LNCaP clone FGC (cell line): Measurements from ENCODE around the gene SEMA4B.
"Not testable (repeated sequence)": the region's sequence is repeated elsewhere in the genome, so short reads cannot be mapped to it uniquely, and the experiment has no call there.

Source experiments
- DNase-seq: peaks from one replicate; pipeline ENCODE4 v3.0.0-alpha.2; 2011; ENCODE audit warnings: low read depth
- H3K4me3 ChIP-seq: 2 replicates; pipeline ENCODE4 v1.5.1; 2011; ENCODE audit warnings: mild to moderate bottlenecking, low read depth, low read length, control low read depth
- CTCF ChIP-seq: IDR thresholded peaks from 2 replicates; pipeline ENCODE4 v1.5.1; 2012; ENCODE audit warnings: mild to moderate bottlenecking; ENCODE audit not compliant: control insufficient read depth, insufficient read depth; ENCODE audit errors: extremely low read depth

The SEMA4B gene

GRCh38 chr15:90271459-90272166, 70.5 kb downstream of the SEMA4B start:
- TF ChIP-seq CTCF, result no peak
- H3K4me3 ChIP-seq, result no peak overlapping the region
- no peak for DNase-seq

GRCh38 chr15:90278467-90278866, 77.3 kb downstream of the SEMA4B start:
- not testable (repeated sequence) for DNase-seq, H3K4me3 ChIP-seq
